CD4-positive, alpha-beta T cell (primary cell): Measurements from ENCODE around the gene TXNDC5. TPM values are rescaled to one million over a fixed set of nuclear protein-coding genes. Genes with fewer than 3 reads are reported as not detected.

Experiments used
- ATAC-seq: fragments of 200-7000 bp; cut with Tn5 transposase; one replicate; pipeline ENCODE4 v1.10.0; 2022; ENCODE audit warnings: mild to moderate bottlenecking; ENCODE audit not compliant: poor library complexity
- CTCF ChIA-PET: fragments of 350-600 bp; sonication (Branson Sonifier 250); formaldehyde crosslinking; loops from one replicate; lab custom pipeline; 2021; ENCODE audit warnings: antibody characterized with exemption, inconsistent platforms; lab: Charles Lee
- POLR2A ChIA-PET: fragments of 350-600 bp; sonication (Branson Sonifier 250); formaldehyde crosslinking; loops from one replicate; lab custom pipeline; 2021; ENCODE audit warnings: antibody characterized with exemption, inconsistent platforms; lab: Charles Lee
- DNase-seq, 14 experiments: peaks; one replicate each; pipeline ENCODE4 v3.0.0-alpha.2; 2013 to 2020; ENCODE audit warnings: mixed read lengths in 2 of 14
- H3K27ac ChIP-seq, 2 donors: one replicate each; pipeline versions ENCODE4 v1.5.1 to v1.7.0; 2013; ENCODE audit warnings: low read length in 2 of 2, low read depth in 1 of 2, mild to moderate bottlenecking in 1 of 2
- H3K27me3 ChIP-seq, 2 experiments: 1 replicate in 1 of 2; 2 replicates in 1 of 2; pipeline versions ENCODE4 v1.6.1 to v1.7.0; 2013; ENCODE audit warnings: low read length in 2 of 2, control low read depth in 1 of 2, mild to moderate bottlenecking in 1 of 2, moderate library complexity in 1 of 2; ENCODE audit not compliant: insufficient read depth in 2 of 2, control insufficient read depth in 1 of 2
- H3K36me3 ChIP-seq: one replicate; pipeline ENCODE4 v1.6.1; 2013; ENCODE audit warnings: low read length, control low read depth; ENCODE audit not compliant: insufficient read depth
- H3K4me1 ChIP-seq: one replicate; pipeline ENCODE4 v1.6.1; 2013; ENCODE audit warnings: low read length, control low read depth; ENCODE audit not compliant: insufficient read depth
- H3K4me3 ChIP-seq: one replicate; pipeline ENCODE4 v1.5.1; 2013; ENCODE audit warnings: mild to moderate bottlenecking, low read length, moderate library complexity
- H3K9me3 ChIP-seq, 2 experiments: 1 replicate in 1 of 2; 2 replicates in 1 of 2; pipeline versions ENCODE4 v1.6.1 to v1.7.0; 2013; ENCODE audit warnings: low read length in 2 of 2, mild to moderate bottlenecking in 2 of 2, control low read depth in 1 of 2, moderate library complexity in 1 of 2; ENCODE audit not compliant: control insufficient read depth in 1 of 2, insufficient read depth in 1 of 2
- H3K27ac Mint-ChIP-seq: one replicate; pipeline ENCODE4 v1.8.0; 2020; ENCODE audit warnings: mixed read lengths
- H3K27me3 Mint-ChIP-seq: one replicate; pipeline ENCODE4 v1.8.0; 2021; ENCODE audit warnings: mixed read lengths
- H3K36me3 Mint-ChIP-seq: one replicate; pipeline ENCODE4 v1.8.0; 2021; ENCODE audit warnings: low read depth, mixed read lengths
- H3K4me1 Mint-ChIP-seq: one replicate; pipeline ENCODE4 v1.8.0; 2021; ENCODE audit warnings: low read depth, mixed read lengths
- H3K4me3 Mint-ChIP-seq: one replicate; pipeline ENCODE4 v1.8.0; 2020; ENCODE audit warnings: mild to moderate bottlenecking, mixed read lengths
- H3K9me3 Mint-ChIP-seq: one replicate; pipeline ENCODE4 v1.8.0; 2020; ENCODE audit warnings: mixed read lengths
- CTCF ChIP-seq: fragments of 200-600 bp; IDR thresholded peaks from one replicate; pipeline ENCODE4 v1.8.0; 2022; ENCODE audit warnings: antibody characterized with exemption, mild to moderate bottlenecking
- intact Hi-C, 2 experiments: fragments of 100-400 bp; cut with DNase I in 1 of 2; cut with micrococcal nuclease in 1 of 2; formaldehyde crosslinking; loops; one replicate each; pipeline versions ENCODE4 v1.15.1 to v1.9.0; 2023 to 2025; cut with DNase I, micrococcal nuclease
- total RNA-seq, 174 experiments: library from RNA in 2 of 174; stranded (reverse) in 2 of 174; gene quantifications; one replicate each; pipeline ENCODE4 v1.2.3 and lab custom pipeline; 2021 to 2026

The TXNDC5 gene
- total RNA-seq, 2 experiments from 2014 or later, result 4.2 to 7.8 TPM

GRCh38 chr6:7866526-7866925, 44.1 kb downstream of the TXNDC5 start:
- DNase-seq, result no peak
- no peaks in the 10 kb centered on the region for H3K4me1 Mint-ChIP-seq
- no peak for ATAC-seq
- Histone ChIP-seq H3K4me3 (no peak overlapping the region), H3K27ac (no peak overlapping the region), H3K4me1 (no peaks in the 10 kb centered on the region), H3K27me3 (peaks cover 0 to 2% of the 10 kb centered on the region in 2 experiments), H3K36me3 (no peaks in the 10 kb centered on the region), H3K9me3 (peaks cover 0 to 8% of the 10 kb centered on the region in 2 experiments)
- no peak overlapping the region for H3K4me3 Mint-ChIP-seq
- POLR2A ChIA-PET, result no interaction called here
- H3K27me3 Mint-ChIP-seq, result peaks cover 14% of the 10 kb centered on the region
- intact Hi-C loops, result no loop called here
- TF ChIP-seq CTCF, result no peak
- H3K9me3 Mint-ChIP-seq, result no peaks in the 10 kb centered on the region
- CTCF ChIA-PET, result no interaction called here
- no peak overlapping the region for H3K27ac Mint-ChIP-seq
- no peaks in the 10 kb centered on the region for H3K36me3 Mint-ChIP-seq

- Mint-ChIP-seq H3K27me3 (peaks cover 20% of the 10 kb centered on the region), H3K27ac (no peak overlapping the region), H3K4me1 (no peaks in the 10 kb centered on the region), H3K36me3 (no peaks in the 10 kb centered on the region), H3K4me3 (no peak overlapping the region), H3K9me3 (no peaks in the 10 kb centered on the region)
- peaks cover 0 to 2% of the 10 kb centered on the region in 2 experiments for H3K27me3 ChIP-seq
- no peaks in the 10 kb centered on the region for H3K4me1 ChIP-seq
- H3K9me3 ChIP-seq, result peaks cover 0 to 6% of the 10 kb centered on the region in 2 experiments
- POLR2A ChIA-PET, result no interaction called here
- no peak for DNase-seq
- no peak for TF ChIP-seq CTCF
- H3K4me3 ChIP-seq, result no peak overlapping the region
- H3K36me3 ChIP-seq, result no peaks in the 10 kb centered on the region
- no peak for ATAC-seq
- no peak overlapping the region for H3K27ac ChIP-seq
- intact Hi-C loops, result no loop called here
- CTCF ChIA-PET, result no interaction called here
Measured at GRCh38 chr6:7865781-7866180, 44.8 kb downstream of the TXNDC5 start.

- no peaks in the 10 kb centered on the region for H3K9me3 Mint-ChIP-seq
Measured at GRCh38 chr6:7859591-7859990, 51.0 kb downstream of the TXNDC5 start.

More at GRCh38 chr6:7859591-7859990, 51.0 kb downstream of the TXNDC5 start:
- Histone ChIP-seq H3K4me3 (no peak overlapping the region), H3K9me3 (peaks cover 0 to under 1% of the 10 kb centered on the region in 2 experiments), H3K27ac (no peak overlapping the region), H3K4me1 (no peaks in the 10 kb centered on the region), H3K36me3 (no peaks in the 10 kb centered on the region), H3K27me3 (peaks cover 6 to 9% of the 10 kb centered on the region in 2 experiments)
- CTCF ChIA-PET, result no interaction called here
- POLR2A ChIA-PET, result no interaction called here
- intact Hi-C loops, result no loop called here
- peaks cover 26% of the 10 kb centered on the region for H3K27me3 Mint-ChIP-seq
- no peak for TF ChIP-seq CTCF
- ATAC-seq (no peak), DNase-seq (no peak)
- no peaks in the 10 kb centered on the region for H3K36me3 Mint-ChIP-seq
- H3K4me1 Mint-ChIP-seq, result no peaks in the 10 kb centered on the region
- H3K27ac Mint-ChIP-seq, result no peak overlapping the region
- no peak overlapping the region for H3K4me3 Mint-ChIP-seq
